ENCODE data around the gene BPHL.
"Not testable (repeated sequence)": the region's sequence is repeated elsewhere in the genome, so short reads cannot be mapped to it uniquely, and the experiment has no call there.

The BPHL gene

GRCh38 chr6:3179945-3180344 is 61.4 kb downstream of the BPHL start:
- not testable (repeated sequence) for DNase-seq (ENCODE audit: low spot score)

GRCh38 chr6:3181105-3181504 is 62.6 kb downstream of the BPHL start:
- no peak for DNase-seq (ENCODE audit: low spot score)

GRCh38 chr6:3183066-3183465 is 64.6 kb downstream of the BPHL start:
- DNase-seq (ENCODE audit: low spot score), result no peak

- no peak for DNase-seq (ENCODE audit: low spot score)
Measured at GRCh38 chr6:3186974-3187382, 68.5 kb downstream of the BPHL start.

- DNase-seq (ENCODE audit: low spot score), result no peak
Measured at GRCh38 chr6:3188262-3188661, 69.8 kb downstream of the BPHL start.

DNA sequence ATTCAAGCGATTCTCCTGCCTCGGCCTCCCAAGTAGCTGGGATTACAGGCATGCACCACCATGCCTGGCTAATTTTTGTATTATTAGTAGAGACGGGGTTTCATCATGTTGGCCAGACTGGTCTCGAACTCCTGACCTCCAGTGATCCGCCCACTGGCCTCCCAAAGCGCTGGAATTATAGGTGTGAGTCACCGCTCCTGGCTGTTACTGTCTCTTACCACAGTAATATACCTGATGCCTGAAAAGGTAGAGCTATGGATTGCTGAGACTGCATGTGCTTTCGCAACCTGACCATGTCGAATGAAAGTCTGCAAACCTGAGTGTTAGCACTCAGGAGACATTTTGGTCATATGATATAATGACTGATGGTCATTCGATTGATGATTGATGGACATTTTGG is 70.7 kb downstream of the BPHL start:
- DNase-seq (ENCODE audit: low spot score), result not testable (repeated sequence)

DNA sequence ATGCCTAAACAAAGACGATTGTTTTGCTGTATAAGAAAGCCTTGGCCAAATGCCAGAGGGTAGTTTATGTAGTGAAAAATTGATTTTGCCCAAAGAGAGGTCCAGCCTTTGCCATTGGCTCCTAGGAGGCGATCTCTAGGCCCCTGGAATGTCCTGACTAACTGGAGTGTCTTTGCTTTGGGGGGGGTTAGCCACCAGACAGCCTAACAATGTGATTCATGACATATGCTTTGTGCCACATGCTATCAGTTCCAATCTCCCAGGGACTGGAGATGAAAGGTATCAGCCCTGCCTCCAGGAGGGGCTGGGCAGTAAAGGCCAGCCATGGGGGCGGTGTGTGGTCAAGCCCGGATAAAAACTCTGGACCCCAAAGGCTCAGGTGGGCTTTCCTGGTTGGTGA is 71.5 kb downstream of the BPHL start:
- no peak for DNase-seq (ENCODE audit: low spot score)

DNA sequence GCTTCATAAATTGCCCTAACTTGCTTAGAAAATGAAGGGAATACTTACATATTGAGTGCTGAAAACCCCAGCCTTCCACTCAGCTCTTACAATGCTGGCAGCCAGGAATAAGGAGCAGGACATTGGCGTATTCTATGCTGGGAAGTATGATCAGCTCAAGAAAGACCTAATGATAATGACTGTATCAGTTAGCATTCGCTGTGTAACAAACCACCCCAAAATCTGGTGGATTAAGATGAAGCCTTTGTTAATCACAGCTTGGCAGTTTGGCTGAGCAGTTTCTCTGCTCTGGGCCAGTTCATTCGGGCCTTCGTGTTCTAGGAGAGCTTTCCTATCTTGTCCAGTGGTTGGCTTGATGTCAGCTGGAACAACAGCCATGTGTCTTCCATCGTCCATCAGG is 72.3 kb downstream of the BPHL start:
- DNase-seq (ENCODE audit: low spot score), result no peak

GRCh38 chr6:3193102-3193849 is 74.8 kb downstream of the BPHL start:
- no peak for DNase-seq (ENCODE audit: low spot score)

- no peak for DNase-seq (ENCODE audit: low spot score)
Measured at GRCh38 chr6:3194535-3195419, 76.3 kb downstream of the BPHL start.

DNA sequence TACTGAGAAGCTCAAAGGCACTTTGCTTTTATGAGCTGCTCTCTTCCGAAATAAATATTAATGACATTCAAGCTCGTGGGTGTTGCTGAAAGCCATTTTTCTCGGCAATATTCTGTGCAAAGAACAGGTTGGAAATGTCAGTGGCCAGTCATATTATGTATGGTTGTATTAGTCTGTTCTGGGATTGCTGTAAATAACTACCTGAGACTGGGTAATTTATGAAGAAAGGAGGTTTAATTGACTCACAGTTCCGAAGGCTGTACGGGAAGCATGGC is 76.8 kb downstream of the BPHL start:
- no peak for DNase-seq (ENCODE audit: low spot score)

DNA sequence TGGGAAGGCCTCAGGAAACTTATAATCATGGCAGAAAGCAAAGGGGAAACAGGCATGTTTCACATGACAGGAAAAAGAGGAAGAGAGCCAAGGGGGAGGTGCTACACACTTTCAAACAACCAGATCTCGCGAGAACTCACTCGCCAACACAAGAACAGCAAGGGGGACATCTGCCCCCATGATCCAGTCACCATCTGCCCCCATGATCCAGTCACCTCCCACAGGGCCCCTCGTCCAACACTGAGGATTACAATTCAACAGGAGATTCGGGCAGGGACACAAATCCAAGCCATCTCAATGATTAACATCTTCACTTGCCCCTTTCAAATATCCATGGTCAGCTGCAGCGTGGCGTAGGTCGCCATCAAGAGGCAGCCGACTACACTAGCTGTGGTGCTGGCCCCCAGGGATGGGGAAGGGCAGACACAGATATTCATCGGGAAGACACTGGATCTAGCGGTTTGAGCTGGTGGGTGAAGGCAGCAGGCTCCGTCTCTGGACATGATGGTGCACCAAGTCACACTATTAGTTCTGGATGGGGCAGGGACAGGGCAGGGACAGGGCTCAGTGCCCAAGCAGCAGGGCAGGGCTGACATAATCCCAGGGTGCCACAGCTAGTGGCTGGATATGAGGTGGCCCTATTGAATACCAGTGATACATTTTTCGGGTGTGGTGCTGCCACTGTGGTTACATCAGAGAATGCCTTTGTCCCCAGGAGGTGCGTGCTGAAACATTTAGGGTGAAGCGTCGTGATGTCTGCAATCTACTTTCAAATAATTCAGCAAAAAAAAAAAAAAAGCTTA is 77.4 kb downstream of the BPHL start:
- DNase-seq (ENCODE audit: low spot score), result no peak

DNA sequence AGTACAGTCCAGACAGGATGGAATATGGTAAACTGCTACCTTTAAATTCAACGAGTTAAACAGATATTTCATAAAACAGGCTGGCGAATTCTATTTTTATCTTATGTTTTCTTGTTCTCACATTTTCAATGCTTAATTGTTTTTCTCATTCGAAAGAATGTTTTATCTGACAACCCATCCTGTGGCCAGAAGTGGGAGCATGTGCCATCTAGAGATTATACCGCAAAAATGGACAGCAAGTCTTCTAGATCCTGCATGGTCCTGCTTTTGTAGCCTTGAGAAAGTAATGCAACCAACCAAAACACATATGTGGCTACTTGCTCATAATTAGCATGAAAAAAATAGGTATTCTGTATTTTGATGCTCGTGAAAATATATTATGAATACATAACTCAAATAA is 78.3 kb downstream of the BPHL start:
- DNase-seq (ENCODE audit: low spot score), result no peak

- DNase-seq (ENCODE audit: low spot score), result not testable (repeated sequence)
Measured at GRCh38 chr6:3197734-3198133, 79.2 kb downstream of the BPHL start.

- DNase-seq (ENCODE audit: low spot score), result no peak
Measured at GRCh38 chr6:3199382-3199781, 80.9 kb downstream of the BPHL start.

GRCh38 chr6:3200682-3201081 is 82.2 kb downstream of the BPHL start:
- no peak for DNase-seq (ENCODE audit: low spot score)

- no peak for DNase-seq (ENCODE audit: low spot score)
Measured at GRCh38 chr6:3201388-3201787, 82.9 kb downstream of the BPHL start.
